Measurements from ENCODE around the gene SUMF1.
"Not testable (repeated sequence)": the region's sequence is repeated elsewhere in the genome, so short reads cannot be mapped to it uniquely, and the experiment has no call there.

DNA sequence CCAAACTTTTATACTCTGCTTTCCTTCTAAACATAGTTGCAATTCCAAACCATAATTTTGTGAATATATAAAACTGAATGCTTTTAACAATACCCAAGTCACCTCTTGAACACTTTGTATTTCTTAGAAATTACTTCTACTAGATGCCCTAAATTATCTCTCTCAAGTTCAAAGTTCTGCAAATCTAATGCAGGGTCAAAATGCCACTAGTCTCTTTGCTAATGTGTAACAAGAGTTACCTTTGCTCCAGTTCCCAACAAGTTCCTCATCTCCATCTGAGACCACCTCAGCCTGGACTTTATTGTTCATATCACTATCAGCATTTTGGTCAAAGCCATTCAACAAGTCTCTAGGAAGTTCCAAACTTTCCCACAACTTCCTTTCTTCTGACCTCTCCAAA is 137.3 kb downstream of the SUMF1 start:
- TF ChIP-seq, protein P1, sequence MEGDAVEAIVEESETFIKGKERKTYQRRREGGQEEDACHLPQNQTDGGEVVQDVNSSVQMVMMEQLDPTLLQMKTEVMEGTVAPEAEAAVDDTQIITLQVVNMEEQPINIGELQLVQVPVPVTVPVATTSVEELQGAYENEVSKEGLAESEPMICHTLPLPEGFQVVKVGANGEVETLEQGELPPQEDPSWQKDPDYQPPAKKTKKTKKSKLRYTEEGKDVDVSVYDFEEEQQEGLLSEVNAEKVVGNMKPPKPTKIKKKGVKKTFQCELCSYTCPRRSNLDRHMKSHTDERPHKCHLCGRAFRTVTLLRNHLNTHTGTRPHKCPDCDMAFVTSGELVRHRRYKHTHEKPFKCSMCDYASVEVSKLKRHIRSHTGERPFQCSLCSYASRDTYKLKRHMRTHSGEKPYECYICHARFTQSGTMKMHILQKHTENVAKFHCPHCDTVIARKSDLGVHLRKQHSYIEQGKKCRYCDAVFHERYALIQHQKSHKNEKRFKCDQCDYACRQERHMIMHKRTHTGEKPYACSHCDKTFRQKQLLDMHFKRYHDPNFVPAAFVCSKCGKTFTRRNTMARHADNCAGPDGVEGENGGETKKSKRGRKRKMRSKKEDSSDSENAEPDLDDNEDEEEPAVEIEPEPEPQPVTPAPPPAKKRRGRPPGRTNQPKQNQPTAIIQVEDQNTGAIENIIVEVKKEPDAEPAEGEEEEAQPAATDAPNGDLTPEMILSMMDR (IDR thresholded peaks at IDR 0.05) = not testable (repeated sequence)
- not testable (repeated sequence) for TF ChIP-seq POLR2A (IDR thresholded peaks at IDR 0.05)
